Stimulated activated CD8-positive, alpha-beta memory T cell treated with anti-CD3 and anti-CD28 coated beads, Interleukin-7, amount 100 ng/mL, for 24 hours (primary cell): ENCODE data around the gene STEAP3.

Experiments
- DNase-seq: peaks from one replicate; pipeline ENCODE4 v3.0.0-alpha.2; 2020; ENCODE audit warnings: low read depth

Gene STEAP3

GRCh38 chr2:119198240-119198840 is 25.3 kb upstream of the STEAP3 start:
- no peak for DNase-seq

- no peak for DNase-seq
These were observed 21.8 kb upstream of the STEAP3 start for GRCh38 chr2:119201815-119202214.

GRCh38 chr2:119202610-119203310 is 20.9 kb upstream of the STEAP3 start:
- DNase-seq = no peak

DNA sequence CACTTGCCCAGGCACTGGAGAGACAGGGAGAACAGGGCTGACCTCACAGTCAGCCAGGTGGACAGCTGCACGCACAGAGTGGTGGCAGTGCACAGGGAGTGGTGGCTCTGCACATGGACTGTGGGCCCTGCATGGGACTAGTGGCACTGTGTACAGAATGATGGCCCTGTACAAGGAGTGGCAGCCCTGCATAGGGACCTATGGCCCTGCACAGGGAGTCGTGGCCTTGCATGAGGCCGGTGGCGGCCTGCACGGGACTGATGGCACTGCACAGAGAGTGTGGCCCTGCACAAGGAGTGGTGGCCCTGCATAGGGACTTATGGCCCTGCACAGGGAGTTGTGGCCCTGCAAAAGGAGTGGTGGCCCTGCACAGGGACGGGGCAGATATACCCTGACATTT is 19.1 kb upstream of the STEAP3 start:
- DNase-seq = no peak

DNA sequence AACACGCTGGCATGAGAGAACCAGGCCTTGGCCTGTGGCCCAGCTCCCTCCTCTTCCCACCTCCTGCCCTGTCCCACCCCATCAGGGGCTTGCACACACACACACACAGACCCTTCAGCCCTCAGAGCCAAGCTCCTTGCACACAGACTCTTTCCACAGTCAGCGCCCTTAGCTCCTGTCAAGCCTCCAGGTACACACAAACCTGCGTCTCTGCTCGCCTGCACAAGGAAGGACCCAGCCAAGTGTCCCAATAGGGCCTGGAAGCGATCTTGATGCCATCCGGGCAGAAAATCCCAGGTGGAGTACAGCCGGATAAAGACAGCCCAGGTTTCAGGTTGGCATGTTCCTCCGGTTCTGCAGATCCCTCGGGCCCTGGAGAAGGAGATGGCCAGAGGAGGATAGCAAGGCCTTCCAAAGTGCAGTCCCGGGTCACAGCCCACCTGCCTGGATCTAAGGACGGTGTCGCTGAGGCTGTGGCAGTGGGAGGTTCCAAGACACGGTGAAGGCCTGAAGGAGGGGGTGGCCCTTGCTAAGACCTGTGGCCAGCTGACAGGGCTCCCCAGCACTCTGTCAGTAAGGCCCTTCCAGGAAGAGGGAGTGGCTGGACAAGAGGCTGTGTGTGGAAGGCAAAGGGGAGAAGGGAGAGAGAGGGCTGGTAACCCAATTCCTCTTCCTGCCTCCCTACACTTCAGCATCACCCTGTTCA is 18.5 kb upstream of the STEAP3 start:
- no peak for DNase-seq

GRCh38 chr2:119206201-119206600 is 17.4 kb upstream of the STEAP3 start:
- no peak for DNase-seq

DNA sequence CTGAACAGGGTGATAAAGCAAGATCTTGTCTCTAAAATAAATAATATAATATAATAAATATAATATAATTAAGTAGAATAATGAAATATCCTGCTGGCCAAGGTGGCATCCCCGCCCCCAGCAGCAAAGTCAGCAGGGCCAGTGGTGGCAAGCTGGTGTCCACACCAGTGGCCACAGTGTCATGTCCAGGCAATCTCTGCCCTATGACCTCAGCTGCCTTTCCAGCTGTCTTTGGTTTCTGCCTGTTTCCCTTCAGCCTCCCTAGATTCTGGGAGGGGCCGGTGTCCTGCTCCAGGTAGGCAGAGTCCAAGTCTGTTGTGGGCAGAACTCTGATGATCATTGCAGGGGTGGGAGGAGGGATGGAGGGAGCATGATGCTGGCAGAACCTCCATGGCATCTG is 16.2 kb upstream of the STEAP3 start:
- DNase-seq = no peak

DNA sequence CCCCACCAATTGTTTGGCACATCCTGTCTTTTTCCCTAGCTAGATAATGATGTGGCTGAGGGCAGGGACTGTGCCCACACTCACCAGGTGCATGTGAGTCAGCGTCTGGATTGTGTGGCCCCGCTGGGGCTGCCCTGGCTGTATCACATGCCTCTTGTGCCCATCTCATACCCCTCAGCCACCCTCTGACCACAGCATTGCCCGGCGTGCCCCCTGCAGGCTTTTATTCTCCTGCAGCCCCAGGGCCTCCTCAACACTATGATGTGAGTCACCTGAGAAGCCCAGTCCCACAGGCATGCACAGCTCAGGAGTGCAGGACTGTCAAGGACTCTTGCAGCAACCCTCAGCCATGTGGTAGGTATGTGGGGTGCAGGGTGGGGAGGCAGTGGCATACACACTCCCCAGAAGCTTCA is 14.8 kb upstream of the STEAP3 start:
- no peak for DNase-seq

GRCh38 chr2:119212139-119212800 is 11.4 kb upstream of the STEAP3 start:
- no peak for DNase-seq

DNA sequence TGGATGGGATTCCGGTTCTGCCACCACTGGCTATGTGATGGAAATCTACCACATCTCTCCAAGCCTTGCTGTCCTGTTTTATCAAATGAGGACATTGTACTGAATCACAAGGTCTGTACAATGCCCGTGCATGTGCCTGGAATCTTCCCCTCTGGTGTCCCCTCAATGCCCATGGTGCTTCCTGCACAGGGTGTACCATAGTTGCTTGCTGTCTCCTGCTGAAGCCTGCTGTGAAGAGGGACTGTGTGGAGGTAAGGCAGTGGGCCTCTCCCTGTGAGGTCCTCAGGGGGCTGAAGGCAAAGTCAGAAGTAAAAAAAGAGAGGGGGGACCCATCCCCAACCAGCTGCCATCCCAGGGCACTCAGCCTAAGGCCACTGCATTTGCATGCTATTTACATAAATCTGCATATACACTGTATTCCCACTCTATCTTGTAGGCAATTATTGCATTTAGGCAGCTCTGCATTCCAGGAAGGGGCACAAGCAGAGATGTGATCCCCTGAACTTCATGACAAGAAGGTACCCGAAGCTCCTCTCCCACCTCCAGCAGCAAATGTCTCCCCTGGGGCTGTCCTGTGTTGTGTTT is 9.1 kb upstream of the STEAP3 start:
- DNase-seq = no peak

DNA sequence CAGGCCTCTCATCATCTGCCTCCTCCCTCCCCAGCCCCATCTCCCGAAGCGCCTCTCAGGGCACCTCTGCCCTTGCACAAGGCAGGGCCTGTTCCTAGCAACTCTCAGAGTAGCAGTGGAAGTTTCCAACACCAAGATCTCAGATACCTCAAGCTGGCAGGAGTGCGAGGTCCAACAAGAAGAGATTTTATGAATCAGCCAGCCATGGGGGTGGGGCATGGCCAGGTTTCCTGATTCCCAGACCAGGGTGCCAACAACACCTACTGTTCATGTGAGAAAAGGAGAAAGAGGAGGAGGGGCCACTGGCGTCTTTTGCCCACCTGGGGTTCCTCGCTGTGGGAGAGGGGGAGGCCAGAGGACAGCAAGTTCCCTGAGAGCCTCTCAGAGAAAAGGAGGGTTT is 6.6 kb upstream of the STEAP3 start:
- no peak for DNase-seq

DNA sequence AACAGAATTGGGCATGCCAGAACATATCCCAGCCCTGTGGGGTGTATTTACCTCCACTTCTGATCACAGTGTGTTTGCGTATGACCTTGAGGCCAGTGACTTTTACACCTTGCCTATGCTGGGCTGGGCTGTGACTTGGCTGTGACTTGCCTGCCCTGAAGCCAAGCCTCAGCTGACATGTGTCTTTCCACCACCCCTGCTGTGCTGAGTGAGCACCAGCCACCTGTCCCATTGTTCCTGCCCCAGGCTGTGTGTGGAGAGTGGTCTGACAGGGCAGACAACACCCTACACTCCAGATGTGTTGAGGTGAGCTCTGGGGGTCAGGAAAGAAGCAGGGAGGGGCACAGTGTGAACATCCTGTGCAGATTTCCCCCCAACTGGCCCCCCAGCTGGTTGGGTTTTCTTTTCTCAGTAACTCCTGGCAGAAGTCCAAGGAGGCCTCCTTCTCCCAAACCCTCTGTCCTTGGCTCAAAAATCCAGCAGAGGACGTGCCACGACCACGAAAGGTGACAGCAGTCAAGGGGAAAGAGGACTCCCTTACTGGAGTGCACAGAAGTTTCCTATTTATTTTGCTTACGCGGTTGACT is 5.1 kb upstream of the STEAP3 start:
- DNase-seq = no peak

DNA sequence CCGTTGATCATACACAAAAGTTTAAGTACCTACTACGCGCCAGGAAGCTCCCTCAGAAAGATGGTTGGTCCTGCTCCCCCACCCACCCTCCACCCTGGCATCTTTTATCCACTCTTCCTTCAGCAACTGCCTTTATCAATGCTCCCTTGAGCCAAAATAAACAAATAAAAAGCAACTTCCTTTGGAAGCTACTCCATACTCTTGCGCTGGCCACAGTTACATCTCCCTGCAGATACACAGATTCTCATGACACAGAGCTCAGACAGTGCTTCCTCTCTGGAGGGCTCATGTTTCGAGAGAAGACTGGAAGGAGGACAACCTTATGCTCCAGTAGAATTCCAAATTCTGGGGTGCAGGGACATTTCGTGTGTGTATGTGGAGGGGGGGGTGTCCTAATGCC is 3.8 kb upstream of the STEAP3 start:
- no peak for DNase-seq

DNA sequence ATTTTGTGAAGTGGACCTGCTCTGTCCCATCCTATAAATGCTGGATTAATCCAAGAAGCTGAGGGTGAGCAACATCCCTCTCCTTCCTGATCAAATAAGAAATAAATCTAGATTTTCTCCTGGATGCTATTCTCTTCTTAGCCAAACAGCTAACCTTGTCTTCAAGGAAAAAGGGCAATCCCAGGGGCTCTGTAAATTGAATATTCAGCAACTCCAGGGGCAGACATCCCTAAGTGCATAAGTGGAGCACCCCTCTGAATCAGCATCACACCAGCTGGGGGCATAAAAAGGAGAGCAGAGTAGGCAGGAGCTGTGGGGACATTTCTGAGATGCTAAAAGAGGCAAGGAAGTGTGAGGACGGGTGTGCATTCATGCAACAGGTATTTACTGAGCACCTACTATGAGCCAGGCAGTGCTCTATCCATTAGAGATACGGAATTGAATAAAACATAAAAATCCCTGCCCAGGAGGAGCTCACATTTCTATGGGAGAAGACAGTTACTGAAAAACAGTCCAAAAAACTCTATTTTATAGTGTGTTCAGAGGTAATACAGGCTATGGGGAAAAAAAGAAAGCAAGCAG is 2.8 kb upstream of the STEAP3 start:
- DNase-seq = no peak

DNA sequence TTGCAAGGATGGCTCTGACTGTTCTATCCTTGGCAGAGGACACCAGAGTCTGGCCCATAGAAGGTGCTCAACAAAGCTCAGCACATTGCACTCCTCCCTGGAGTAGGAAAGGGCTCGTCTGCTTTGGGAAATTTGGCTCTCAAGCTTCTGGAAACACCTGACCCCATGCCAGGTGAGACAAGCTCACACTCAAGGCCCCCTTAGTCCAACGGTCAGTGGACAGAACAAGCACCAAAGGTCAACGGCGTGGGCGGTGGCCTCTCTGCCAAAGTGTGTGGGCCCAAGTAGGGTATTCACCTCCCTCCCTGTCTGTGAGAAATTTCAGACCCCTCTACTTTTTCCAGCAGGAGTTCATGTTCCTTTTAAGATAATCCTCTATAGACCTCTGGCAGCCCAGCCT is 2.0 kb upstream of the STEAP3 start:
- no peak for DNase-seq

DNA sequence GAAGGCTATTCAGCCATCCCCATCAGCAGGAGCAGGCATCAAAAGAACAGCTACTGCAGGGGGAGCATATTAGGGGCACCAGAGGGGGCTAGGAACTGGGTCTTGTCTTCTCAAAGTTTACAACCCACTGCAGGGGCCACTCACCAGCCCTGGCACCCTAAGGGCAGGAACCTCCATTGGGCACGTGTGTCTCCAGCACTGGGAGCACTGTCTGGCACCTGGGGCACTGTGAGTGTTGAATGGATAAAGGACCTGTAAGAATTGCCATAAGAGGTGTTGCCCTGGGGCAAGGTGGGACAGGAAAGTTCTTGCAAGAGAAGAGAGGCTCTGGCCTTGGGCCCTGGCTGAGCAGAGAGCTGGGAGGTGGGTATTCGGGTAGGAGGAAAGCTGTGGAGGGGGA is 1.4 kb upstream of the STEAP3 start:
- no peak for DNase-seq

DNA sequence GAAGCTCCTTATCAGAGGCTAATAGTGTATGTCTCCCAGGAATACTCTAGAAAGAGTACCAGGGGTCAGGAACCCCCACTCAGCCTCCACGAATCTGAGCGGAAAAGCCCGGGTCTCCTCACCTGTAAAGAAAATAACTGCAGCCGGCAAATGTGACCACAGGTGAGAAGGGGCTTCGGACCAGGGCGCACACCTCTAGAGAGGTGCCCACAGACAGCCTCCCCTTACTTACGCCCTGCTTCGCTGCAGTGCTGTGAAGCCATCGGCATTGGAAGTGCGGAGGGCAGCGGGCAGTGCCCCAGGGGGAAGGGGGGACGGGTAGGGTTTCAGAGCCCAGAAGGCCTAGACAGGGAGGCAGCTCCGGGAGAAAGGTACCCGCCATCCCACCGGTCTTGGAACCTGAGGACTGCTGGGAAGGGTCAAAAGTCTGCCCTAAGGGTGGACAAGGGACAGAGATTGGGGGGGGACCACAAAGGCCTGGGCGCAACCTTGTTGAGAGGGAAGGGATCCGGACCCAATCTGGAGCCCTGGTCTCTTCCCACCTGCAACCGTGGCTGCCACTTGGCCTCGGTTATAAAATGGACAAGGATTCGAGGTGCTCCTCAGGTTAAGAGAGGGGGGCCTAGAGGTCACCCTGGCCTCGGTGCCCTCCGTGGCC is 642 bp upstream of the STEAP3 start:
- DNase-seq = no peak

- no peak for DNase-seq
These were observed 914 bp downstream of the STEAP3 start for GRCh38 chr2:119224391-119225104.

DNA sequence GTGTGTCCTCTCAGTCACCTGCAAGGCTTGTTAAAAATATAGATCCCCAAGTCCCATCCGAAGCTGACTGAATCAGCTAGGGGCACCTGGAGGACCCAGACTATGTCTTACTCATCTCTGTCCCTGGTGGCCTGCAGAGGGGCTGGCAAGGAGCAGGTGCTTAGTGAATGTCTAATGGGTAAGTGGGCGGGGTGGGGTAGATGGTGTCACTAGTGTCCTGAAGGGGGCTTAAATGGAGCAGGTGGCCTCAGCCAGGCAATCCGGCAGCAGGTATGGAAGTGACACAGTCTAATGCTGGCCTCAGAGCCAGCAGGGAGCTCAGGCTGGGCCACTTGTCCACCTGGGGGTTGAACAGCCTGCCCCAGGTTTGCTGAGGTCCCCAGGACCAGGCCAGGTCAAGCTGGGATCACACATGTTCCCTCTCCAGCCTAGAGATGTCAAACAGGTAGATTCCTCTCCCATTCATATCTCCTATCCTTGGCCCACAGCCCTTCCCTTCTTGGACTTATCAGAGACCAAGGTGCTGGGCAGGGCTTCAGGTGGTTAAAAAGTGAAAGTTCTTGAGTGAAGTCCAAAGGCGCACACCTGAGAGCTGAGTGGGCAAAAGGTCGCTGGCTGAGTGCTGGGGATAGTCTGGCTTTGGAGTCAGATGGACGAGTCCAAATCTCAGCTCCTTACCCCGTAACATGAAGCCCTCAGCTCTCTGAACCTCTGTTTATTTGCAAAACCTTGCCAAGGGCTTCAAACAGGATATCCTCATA is 1.7 kb downstream of the STEAP3 start:
- DNase-seq = no peak

GRCh38 chr2:119225926-119226325 is 2.3 kb downstream of the STEAP3 start:
- DNase-seq = no peak
